ENCODE data around the gene SLC29A2. TPM values are rescaled to one million over a fixed set of nuclear protein-coding genes. Genes with fewer than 3 reads are reported as not detected.
A peak's percentile ranks its signal among the peaks of the same experiment; 100 is the strongest.

SLC29A2 gene
- total and polyA plus RNA-seq, 4 donors = 1.2 to 3.3 (median 1.5) TPM

GRCh38 chr11:66344550-66345315, 26.8 kb downstream of the SLC29A2 start, which contains the start of gene BRMS1:
TSS of gene BRMS1 (minus strand) at chr11:66345104. CDS start at chr11:66342234, 2,870 bp downstream.
- Histone ChIP-seq H3K4me1 (ENCODE audit: control insufficient read depth in 4 of 4, insufficient read depth in 4 of 4, low read length in 3 of 4) (peaks cover 11 to 54% (median 46%) of the 10 kb centered on the region in 4 donors), H3K9ac (ENCODE audit: low read depth in 1 of 2, low read length in 2 of 2) (peak within 1 kb of the TSS; percentile 49 to 93), H3K27me3 (ENCODE audit: control insufficient read depth in 4 of 4, insufficient read depth in 4 of 4, low read length in 3 of 4) (no peaks in the 10 kb centered on the region), H3K36me3 (ENCODE audit: control insufficient read depth in 4 of 4, insufficient read depth in 3 of 4, low read depth in 1 of 4, low read length in 3 of 4) (peaks cover 12 to 23% (median 16%) of the 10 kb centered on the region in 4 donors), H3K4me3 (ENCODE audit: low read depth in 1 of 3, low read length in 3 of 3) (peak within 1 kb of the TSS; percentile 75 to 95 (median 85)), H3K27ac (ENCODE audit: low read depth in 1 of 2, low read length in 2 of 2) (peak within 1 kb of the TSS; percentile 21 to 66), H3K9me3 (ENCODE audit: control insufficient read depth in 4 of 4, low read length in 3 of 4) (no peaks in the 10 kb centered on the region)
- peak; percentile 98 for DNase-seq (ENCODE audit: low spot score)
- WGBS = under 1% methylated on average over 59 of the region's 59 CpGs
- TF ChIP-seq TAF1 (conservative IDR thresholded peaks at IDR 0.05) (no peak), YY1 (IDR thresholded peaks at IDR 0.05) (peak; percentile 97), SP1 (IDR thresholded peaks at IDR 0.05) (peak; percentile 50), FOXA1 (IDR thresholded peaks at IDR 0.05) (no peak), JUND (IDR thresholded peaks at IDR 0.05) (no peak), NR2F2 (IDR thresholded peaks at IDR 0.05) (peak; percentile 12), RXRA (IDR thresholded peaks at IDR 0.05) (peak in 1 of 2 donors; percentile 42), CTCF (IDR thresholded peaks at IDR 0.05; ENCODE audit: low read depth, low read length, missing input control) (no peak), REST (IDR thresholded peaks at IDR 0.05) (peak; percentile 86), ATF3 (IDR thresholded peaks at IDR 0.05) (no peak), HNF4G (IDR thresholded peaks at IDR 0.05) (no peak), MAX (IDR thresholded peaks at IDR 0.05) (no peak), HNF4A (conservative IDR thresholded peaks at IDR 0.05) (no peak), RAD21 (IDR thresholded peaks at IDR 0.05) (peak in 1 of 2 donors; percentile 42), ZBTB33 (IDR thresholded peaks at IDR 0.05) (no peak), EGR1 (IDR thresholded peaks at IDR 0.05; ENCODE audit: low read depth in 2 of 2) (no peak), GABPA (IDR thresholded peaks at IDR 0.05 in 1 of 2, conservative IDR thresholded peaks at IDR 0.05 in 1 of 2) (peak in 1 of 2 donors; percentile 82), FOXA2 (IDR thresholded peaks at IDR 0.05) (no peak)

Measured in liver (tissue), 9 donors.